ENCODE measurements around the gene NCMAP.
"Not testable (repeated sequence)": the region's sequence is repeated elsewhere in the genome, so short reads cannot be mapped to it uniquely, and the experiment has no call there.

NCMAP gene

GRCh38 chr1:24555591-24556413 is at the start of gene NCMAP:
NCMAP (plus strand) TSS chr1:24556087; CDS start chr1:24595431, 39,344 bp downstream.
- no peak for DNase-seq (ENCODE audit: low spot score)

- DNase-seq (ENCODE audit: low spot score), result no peak
Observed at GRCh38 chr1:24506691-24507381, 49.1 kb upstream of the NCMAP start.

GRCh38 chr1:24507405-24507804 is 48.5 kb upstream of the NCMAP start:
- no peak for DNase-seq (ENCODE audit: low spot score)

- no peak for DNase-seq (ENCODE audit: low spot score)
Observed at GRCh38 chr1:24508911-24509310, 47.0 kb upstream of the NCMAP start.

GRCh38 chr1:24513706-24514105 is 42.2 kb upstream of the NCMAP start:
- DNase-seq (ENCODE audit: low spot score), result no peak

GRCh38 chr1:24514946-24515345 is 40.9 kb upstream of the NCMAP start:
- DNase-seq (ENCODE audit: low spot score), result no peak

GRCh38 chr1:24515671-24516209 is 40.1 kb upstream of the NCMAP start:
- DNase-seq (ENCODE audit: low spot score), result not testable (repeated sequence)

GRCh38 chr1:24516506-24516905 is 39.4 kb upstream of the NCMAP start:
- no peak for DNase-seq (ENCODE audit: low spot score)

- DNase-seq (ENCODE audit: low spot score), result no peak
Observed at GRCh38 chr1:24517898-24518297, 38.0 kb upstream of the NCMAP start.

- not testable (repeated sequence) for DNase-seq (ENCODE audit: low spot score)
Observed at GRCh38 chr1:24520282-24520681, 35.6 kb upstream of the NCMAP start.

GRCh38 chr1:24525606-24526005 is 30.3 kb upstream of the NCMAP start:
- no peak for DNase-seq (ENCODE audit: low spot score)

GRCh38 chr1:24526045-24526444 is 29.8 kb upstream of the NCMAP start:
- DNase-seq (ENCODE audit: low spot score), result no peak

GRCh38 chr1:24526940-24527542 is 28.8 kb upstream of the NCMAP start:
- DNase-seq (ENCODE audit: low spot score), result peak; percentile 19

- no peak for DNase-seq (ENCODE audit: low spot score)
Observed at GRCh38 chr1:24528744-24529143, 27.1 kb upstream of the NCMAP start.

GRCh38 chr1:24529292-24529691 is 26.6 kb upstream of the NCMAP start:
- not testable (repeated sequence) for DNase-seq (ENCODE audit: low spot score)

GRCh38 chr1:24535021-24535424 is 20.9 kb upstream of the NCMAP start:
- no peak for DNase-seq (ENCODE audit: low spot score)

- no peak for DNase-seq (ENCODE audit: low spot score)
Observed at GRCh38 chr1:24535778-24536177, 20.1 kb upstream of the NCMAP start.

- DNase-seq (ENCODE audit: low spot score), result no peak
Observed at GRCh38 chr1:24536391-24536840, 19.5 kb upstream of the NCMAP start.

GRCh38 chr1:24540051-24540905 is 15.6 kb upstream of the NCMAP start:
- no peak for DNase-seq (ENCODE audit: low spot score)

GRCh38 chr1:24540906-24541710 is 14.8 kb upstream of the NCMAP start:
- no peak for DNase-seq (ENCODE audit: low spot score)
